ENCODE data around the gene TPR.

GRCh38 chr1:186374303-186375151 is 526 bp downstream of the TPR start:
- no peak for TF ChIP-seq CTCF (IDR thresholded peaks at IDR 0.05; ENCODE audit: poor library complexity)
- TF ChIP-seq EZH2phosphoT487 (IDR thresholded peaks at IDR 0.05; ENCODE audit: low read depth, severe bottlenecking, unreplicated experiment) = no peak
- no peak for TF ChIP-seq EZH2 (IDR thresholded peaks at IDR 0.05; ENCODE audit: borderline replicate concordance)

Measured in hepatocyte (in vitro differentiated cells).